Calu3 (cell line): ENCODE measurements around the gene REG3A. TPM values are rescaled to one million over a fixed set of nuclear protein-coding genes. Genes with fewer than 3 reads are reported as not detected.

Source experiments
- Bru-seq: library from RNA; stranded (reverse); fragments of 400-500 nt; gene quantifications from one replicate; lab custom pipeline; 2021; lab: Mats Ljungman, UMichigan
- BruChase-seq, 2 experiments: library from RNA; stranded (reverse); fragments of 400-500 nt; gene quantifications; one replicate each; lab custom pipeline; 2021; lab: Mats Ljungman, UMichigan
- BruUV-seq: library from RNA; stranded (reverse); fragments of 400-500 nt; replicated peaks from 2 replicates; lab custom pipeline; 2021; lab: Mats Ljungman, UMichigan
- CTCF ChIA-PET: fragments of 300-600 bp; sonication (Branson Sonifier 250); formaldehyde crosslinking; loops from one replicate; lab custom pipeline; 2022; ENCODE audit warnings: antibody characterized with exemption; lab: Charles Lee
- DNase-seq: peaks from one replicate; pipeline ENCODE4 v3.0.0; 2022
- H3K27ac Mint-ChIP-seq: one replicate; pipeline ENCODE4 v1.8.0; 2022; ENCODE audit warnings: mixed read lengths; ENCODE audit not compliant: unreplicated experiment
- H3K27me3 Mint-ChIP-seq: one replicate; pipeline ENCODE4 v1.8.0; 2022; ENCODE audit warnings: mixed read lengths; ENCODE audit not compliant: unreplicated experiment
- H3K36me3 Mint-ChIP-seq: one replicate; pipeline ENCODE4 v1.8.0; 2022; ENCODE audit warnings: mild to moderate bottlenecking, moderate library complexity, mixed read lengths; ENCODE audit not compliant: insufficient read depth, unreplicated experiment
- H3K4me1 Mint-ChIP-seq: one replicate; pipeline ENCODE4 v1.8.0; 2022; ENCODE audit warnings: mild to moderate bottlenecking, low read depth, mixed read lengths; ENCODE audit not compliant: unreplicated experiment
- H3K4me3 Mint-ChIP-seq: one replicate; pipeline ENCODE4 v1.8.0; 2022; ENCODE audit warnings: mild to moderate bottlenecking, low read depth, moderate library complexity, mixed read lengths; ENCODE audit not compliant: unreplicated experiment
- H3K9me3 Mint-ChIP-seq: one replicate; pipeline ENCODE4 v1.8.0; 2022; ENCODE audit warnings: low read depth, mixed read lengths; ENCODE audit not compliant: unreplicated experiment
- intact Hi-C: fragments of 100-400 bp; cut with micrococcal nuclease; formaldehyde crosslinking; loops from one replicate; pipeline ENCODE4 v1.10.0; 2022; ENCODE audit not compliant: unreplicated experiment
- long read RNA-seq: library from polyadenylated mRNA; stranded (forward); transcript quantifications from one replicate; pipeline ENCODE4 v2.0.0, GENCODE V29; 2022
- total RNA-seq: library from RNA; stranded (reverse); gene quantifications from 2 replicates; pipeline ENCODE4 v1.2.3, GENCODE V29; 2022
- TF ChIP-seq, protein P1 (sequence below): fragments of 200-600 bp; IDR thresholded peaks from one replicate; pipeline ENCODE4 v1.8.0; 2022; ENCODE audit warnings: antibody characterized with exemption; ENCODE audit not compliant: unreplicated experiment

REG3A gene
- total RNA-seq, result not detected in 2 replicates
- Bru-seq, nascent RNA, result not detected
- BruChase-seq, experiment 1, labeled RNA remaining after a 6-hour chase, result not detected
- not detected for BruChase-seq, experiment 2, labeled RNA remaining after a 2-hour chase
- long read RNA-seq, result 0 reads

DNA sequence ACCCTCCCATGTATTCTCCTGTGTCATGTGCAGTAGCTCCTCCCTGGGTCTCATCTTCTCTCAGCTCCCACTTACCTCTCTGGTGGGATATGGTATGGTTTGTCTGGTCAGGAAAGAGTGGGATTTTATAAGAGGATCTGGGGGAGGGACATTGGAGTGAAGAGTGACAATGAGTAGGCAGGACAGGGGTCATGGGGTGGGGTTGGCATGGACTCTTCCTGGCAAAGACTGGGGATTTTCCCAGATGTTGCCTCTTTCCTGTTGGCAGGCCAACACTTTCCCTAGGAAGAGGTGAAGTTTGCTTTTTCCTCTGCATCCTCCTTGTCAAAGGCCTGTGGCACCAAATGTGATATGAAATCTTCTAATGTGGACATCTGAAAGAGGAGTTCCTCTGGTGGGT, at the start of gene REG3A:
Gene REG3A (minus strand): TSS at position 101 of the 400 bp plus-strand sequence. CDS start 348 bp downstream, outside the sequence.
- Mint-ChIP-seq H3K4me1 (no peaks in the 10 kb centered on the region), H3K27me3 (no peaks in the 10 kb centered on the region), H3K36me3 (no peaks in the 10 kb centered on the region), H3K27ac (no peak within 1 kb of the TSS), H3K9me3 (peaks cover 14% of the 10 kb centered on the region), H3K4me3 (no peak within 1 kb of the TSS)
- BruUV-seq, result no TSS peak
- CTCF ChIA-PET, result no interaction called here
- TF ChIP-seq, protein P1, sequence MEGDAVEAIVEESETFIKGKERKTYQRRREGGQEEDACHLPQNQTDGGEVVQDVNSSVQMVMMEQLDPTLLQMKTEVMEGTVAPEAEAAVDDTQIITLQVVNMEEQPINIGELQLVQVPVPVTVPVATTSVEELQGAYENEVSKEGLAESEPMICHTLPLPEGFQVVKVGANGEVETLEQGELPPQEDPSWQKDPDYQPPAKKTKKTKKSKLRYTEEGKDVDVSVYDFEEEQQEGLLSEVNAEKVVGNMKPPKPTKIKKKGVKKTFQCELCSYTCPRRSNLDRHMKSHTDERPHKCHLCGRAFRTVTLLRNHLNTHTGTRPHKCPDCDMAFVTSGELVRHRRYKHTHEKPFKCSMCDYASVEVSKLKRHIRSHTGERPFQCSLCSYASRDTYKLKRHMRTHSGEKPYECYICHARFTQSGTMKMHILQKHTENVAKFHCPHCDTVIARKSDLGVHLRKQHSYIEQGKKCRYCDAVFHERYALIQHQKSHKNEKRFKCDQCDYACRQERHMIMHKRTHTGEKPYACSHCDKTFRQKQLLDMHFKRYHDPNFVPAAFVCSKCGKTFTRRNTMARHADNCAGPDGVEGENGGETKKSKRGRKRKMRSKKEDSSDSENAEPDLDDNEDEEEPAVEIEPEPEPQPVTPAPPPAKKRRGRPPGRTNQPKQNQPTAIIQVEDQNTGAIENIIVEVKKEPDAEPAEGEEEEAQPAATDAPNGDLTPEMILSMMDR, result no peak
- no peak for DNase-seq
- intact Hi-C loops, result no loop called here

DNA sequence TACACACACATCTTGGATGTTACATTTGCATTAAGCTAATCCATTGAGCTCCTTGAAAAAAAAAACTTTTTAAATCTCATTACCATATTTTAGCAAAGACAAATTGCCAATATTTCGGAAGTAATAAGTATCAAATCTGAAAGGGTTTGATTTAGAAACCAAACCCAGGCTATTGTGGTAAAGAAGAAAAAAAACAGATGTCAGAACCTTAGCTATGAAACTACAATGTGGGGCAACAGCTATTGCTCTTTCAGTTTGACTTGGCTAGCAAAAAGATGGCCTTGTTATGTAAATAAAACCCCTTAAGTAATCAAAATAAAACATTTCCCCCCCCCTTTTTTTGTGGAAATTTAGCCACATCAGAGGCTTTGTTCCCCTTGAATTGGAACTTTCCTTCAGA, 41.2 kb upstream of the REG3A start:
- no peaks in the 10 kb centered on the region for H3K27me3 Mint-ChIP-seq
- no peak overlapping the region for H3K4me3 Mint-ChIP-seq
- no peak overlapping the region for H3K27ac Mint-ChIP-seq
- no peaks in the 10 kb centered on the region for H3K36me3 Mint-ChIP-seq
- CTCF ChIA-PET, result no interaction called here
- BruUV-seq, result no TSS peak
- no peaks in the 10 kb centered on the region for H3K4me1 Mint-ChIP-seq
- H3K9me3 Mint-ChIP-seq, result peaks cover 10% of the 10 kb centered on the region
- DNase-seq, result no peak
- intact Hi-C loops, result no loop called here
- TF ChIP-seq, protein P1, result no peak

DNA sequence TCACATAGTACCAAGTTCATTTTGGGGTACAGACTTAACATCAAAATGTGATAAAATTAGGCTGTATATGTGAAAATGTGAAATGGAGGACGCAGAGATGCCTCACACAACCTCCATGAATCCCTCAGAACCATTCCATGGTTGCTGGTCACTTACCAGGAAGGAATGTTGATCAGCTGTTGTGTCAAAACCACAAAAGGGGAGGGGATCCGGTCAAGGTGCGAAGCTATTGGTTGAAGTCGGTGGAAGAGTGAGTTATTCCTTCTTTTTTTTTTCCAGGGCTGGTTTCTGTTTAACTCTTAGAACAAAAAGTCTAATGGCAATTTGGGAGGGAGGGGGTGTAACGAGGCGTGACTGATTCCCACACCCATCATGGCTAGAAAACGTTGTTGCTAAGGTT, 32.3 kb upstream of the REG3A start:
- no peak for DNase-seq
- Mint-ChIP-seq H3K27me3 (no peaks in the 10 kb centered on the region), H3K27ac (no peak overlapping the region), H3K36me3 (no peaks in the 10 kb centered on the region), H3K9me3 (peaks cover 20% of the 10 kb centered on the region), H3K4me3 (no peak overlapping the region), H3K4me1 (no peaks in the 10 kb centered on the region)
- BruUV-seq, result no TSS peak
- intact Hi-C loops, result no loop called here
- TF ChIP-seq, protein P1, result no peak
- CTCF ChIA-PET, result no interaction called here

DNA sequence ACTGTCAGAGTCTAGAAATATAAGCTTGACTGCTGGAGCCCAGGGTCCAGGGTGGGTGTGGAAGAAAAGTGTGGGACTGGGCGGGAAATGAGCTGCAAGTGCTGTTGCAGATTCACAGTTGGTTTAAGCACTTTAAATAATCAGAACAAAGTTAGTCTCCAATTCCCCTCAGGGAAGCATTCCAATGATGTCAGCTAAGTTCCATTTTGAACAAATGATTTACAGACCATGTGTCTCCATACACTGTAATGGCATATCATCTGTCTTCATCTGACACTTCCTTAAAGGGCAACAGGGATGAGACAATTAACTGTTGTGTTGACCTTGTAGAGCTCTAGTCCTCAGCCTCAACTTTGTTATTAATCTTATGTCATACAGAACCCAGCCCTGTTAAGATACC, 31.5 kb upstream of the REG3A start:
- no peak for DNase-seq
- H3K27me3 Mint-ChIP-seq, result no peaks in the 10 kb centered on the region
- intact Hi-C loops, result no loop called here
- peaks cover 18% of the 10 kb centered on the region for H3K9me3 Mint-ChIP-seq
- H3K4me1 Mint-ChIP-seq, result no peaks in the 10 kb centered on the region
- TF ChIP-seq, protein P1, result no peak
- no peak overlapping the region for H3K4me3 Mint-ChIP-seq
- H3K27ac Mint-ChIP-seq, result no peak overlapping the region
- CTCF ChIA-PET, result no interaction called here
- no TSS peak for BruUV-seq
- H3K36me3 Mint-ChIP-seq, result no peaks in the 10 kb centered on the region
